HepG2 (cell line): Measurements from ENCODE around the gene FAM78A. TPM values are rescaled to one million over a fixed set of nuclear protein-coding genes. Genes with fewer than 3 reads are reported as not detected.

Experiments used
- ATAC-seq: fragments of 200-7000 bp; cut with Tn5 transposase; 3 replicates; pipeline ENCODE4 v1.9.1; 2020; ENCODE audit warnings: mild to moderate bottlenecking, moderate library complexity
- BruUV-seq: library from RNA; stranded (reverse); fragments of 400-500 nt; replicated peaks from 2 replicates; lab custom pipeline; 2021; lab: Mats Ljungman, UMichigan
- CTCF ChIA-PET: fragments of 300-600 bp; formaldehyde crosslinking; extraction: SDS; loops from one replicate; lab custom pipeline; 2021; ENCODE audit warnings: low total read pairs, inconsistent platforms, low intra/inter-chr PET ratio; lab: Yijun Ruan, JAX
- POLR2A ChIA-PET: fragments of 350-600 bp; sonication (Branson Sonifier 250); formaldehyde crosslinking; loops from one replicate; lab custom pipeline; 2020; ENCODE audit warnings: antibody characterized with exemption, inconsistent platforms; lab: Yijun Ruan, JAX
- DNase-seq: peaks from one replicate; pipeline ENCODE4 v3.0.0-alpha.2; 2015; ENCODE audit warnings: low spot score
- FAIRE-seq: peaks from 3 replicates; lab custom pipeline; 2011; peaks lifted over from hg19 to GRCh38; lab: Jason Lieb, UNC
- H2AFZ ChIP-seq: one replicate; pipeline ENCODE4 v1.6.1; 2011; ENCODE audit warnings: low read length, inconsistent platforms
- H3K27ac ChIP-seq: fragments of 300-600 bp; 3 replicates; pipeline ENCODE4 v1.8.0; 2011; ENCODE audit warnings: mixed run types, mild to moderate bottlenecking, mixed read lengths, low read length, inconsistent platforms; ENCODE audit not compliant: insufficient read depth; ENCODE audit errors: extremely low read length
- H3K27me3 ChIP-seq, 2 experiments: fragments of 200-600 bp in 1 of 2; 2 replicates in 1 of 2; 3 replicates in 1 of 2; pipeline versions ENCODE4 v1.6.0 to v1.8.0; 2011; ENCODE audit warnings: low read length in 2 of 2, mild to moderate bottlenecking in 2 of 2, moderate library complexity in 2 of 2, inconsistent platforms in 1 of 2; ENCODE audit not compliant: insufficient read depth in 2 of 2, control insufficient read depth in 1 of 2
- H3K36me3 ChIP-seq, 2 experiments: fragments of 200-600 bp in 1 of 2; replicated peaks in 1 of 2; 2 replicates in 1 of 2; 3 replicates in 1 of 2; pipeline versions ENCODE4 v1.5.1 to v1.8.0; 2011; ENCODE audit warnings: low read length in 2 of 2, inconsistent platforms in 1 of 2; ENCODE audit not compliant: insufficient read depth in 2 of 2, control insufficient read depth in 1 of 2
- H3K4me1 ChIP-seq: 2 replicates; pipeline ENCODE4 v1.5.1; 2012; ENCODE audit warnings: low read length, inconsistent platforms; ENCODE audit not compliant: insufficient read depth
- H3K4me2 ChIP-seq: 2 replicates; pipeline ENCODE4 v1.6.0; 2011; ENCODE audit warnings: low read depth, low read length, inconsistent platforms
- H3K4me3 ChIP-seq, 3 experiments: fragments of 200-600 bp in 1 of 3; sonication (generic), shearing (Covaris generic) in 1 of 3; replicated peaks in 1 of 3; 2 replicates each; pipeline ENCODE4 v1.5.1; 2011 to 2016; ENCODE audit warnings: low read length in 3 of 3, inconsistent platforms in 2 of 3, low read depth in 2 of 3, mild to moderate bottlenecking in 2 of 3, control low read depth in 1 of 3, mixed read lengths in 1 of 3; ENCODE audit not compliant: insufficient read depth in 1 of 3
- H3K79me2 ChIP-seq: one replicate; pipeline ENCODE4 v1.6.1; 2011; ENCODE audit warnings: low read length, inconsistent platforms; ENCODE audit not compliant: insufficient read depth
- H3K9ac ChIP-seq: 2 replicates; pipeline ENCODE4 v1.6.0; 2011; ENCODE audit warnings: mild to moderate bottlenecking, low read depth, low read length, inconsistent platforms; ENCODE audit not compliant: insufficient read depth
- H3K9me3 ChIP-seq: 2 replicates; pipeline ENCODE4 v1.5.1; 2012; ENCODE audit warnings: mild to moderate bottlenecking, low read length
- H4K20me1 ChIP-seq: 2 replicates; pipeline ENCODE4 v1.6.0; 2011; ENCODE audit warnings: inconsistent platforms, mild to moderate bottlenecking, low read length, moderate library complexity; ENCODE audit not compliant: insufficient read depth
- ATRX ChIP-seq: sonication (generic); formaldehyde crosslinking; IDR thresholded peaks from 2 replicates; pipeline ENCODE4 v1.4.0; 2020; ENCODE audit warnings: missing genetic modification reagents, borderline replicate concordance
- CCAR2 ChIP-seq: fragments of 200-400 bp; formaldehyde crosslinking; optimal IDR thresholded peaks from 2 replicates; pipeline ENCODE3; 2018; ENCODE audit warnings: low read depth, mild to moderate bottlenecking, low read length, moderate library complexity
- KAT8 ChIP-seq: IDR thresholded peaks from 2 replicates; pipeline ENCODE4 v1.6.1; 2016; ENCODE audit warnings: missing genetic modification reagents, missing compliant biosample characterization
- KDM2A ChIP-seq: sonication (generic); formaldehyde crosslinking; IDR thresholded peaks from 2 replicates; pipeline ENCODE4 v1.4.0; 2020; ENCODE audit warnings: low read depth, missing genetic modification reagents, borderline replicate concordance
- NONO ChIP-seq, 2 experiments: fragments of 450-650 bp in 1 of 2; sonication (generic) in 1 of 2; formaldehyde crosslinking in 1 of 2; IDR thresholded peaks in 1 of 2; conservative IDR thresholded peaks in 1 of 2; 2 replicates each; pipeline versions ENCODE4 v1.6.1 to v1.8.0; 2017 to 2022; ENCODE audit warnings: mild to moderate bottlenecking in 1 of 2, missing genetic modification reagents in 1 of 2, moderate library complexity in 1 of 2
- SETDB1 ChIP-seq: sonication (generic); formaldehyde crosslinking; IDR thresholded peaks from 2 replicates; pipeline ENCODE4 v1.5.1; 2020; ENCODE audit warnings: missing genetic modification reagents, mild to moderate bottlenecking, borderline replicate concordance
- SP4 ChIP-seq: sonication (generic); formaldehyde crosslinking; IDR thresholded peaks from 2 replicates; pipeline ENCODE4 v1.8.1; 2023; ENCODE audit warnings: mild to moderate bottlenecking, missing genetic modification reagents
- ZFP36 ChIP-seq: fragments of 150-350 bp; IDR thresholded peaks from 2 replicates; pipeline ENCODE4 v1.6.1; 2018; ENCODE audit warnings: borderline replicate concordance, low read length, low read depth; ENCODE audit not compliant: partially characterized antibody
- ZFP37 ChIP-seq: sonication (generic); formaldehyde crosslinking; IDR thresholded peaks from 2 replicates; pipeline ENCODE4 v1.4.0; 2020; ENCODE audit warnings: missing genetic modification reagents, borderline replicate concordance
- ZNF678 ChIP-seq: sonication (generic); formaldehyde crosslinking; IDR thresholded peaks from 2 replicates; pipeline ENCODE4 v1.4.0; 2020; ENCODE audit warnings: mild to moderate bottlenecking, missing genetic modification reagents
- WGBS: methylation state at CpG from one replicate; pipeline ENCODE4 v1.1.6; 2017; ENCODE audit warnings: low lambda C conversion rate; 5-methylcytosine and 5-hydroxymethylcytosine counted together
- in situ Hi-C: cut with HindIII; loops from 2 replicates; pipeline ENCODE4 v1.10.0; 2017; ENCODE audit warnings: low pct_unique_long_range_greater_than_20kb; ENCODE audit not compliant: extremely low pct_ligation_motif_present
- intact Hi-C: fragments of 100-400 bp; cut with micrococcal nuclease; formaldehyde crosslinking; loops from one replicate; pipeline ENCODE4 v1.10.0; 2022; ENCODE audit not compliant: unreplicated experiment
- polyA plus RNA-seq, 8 experiments: library from polyadenylated mRNA; depleted of rRNA in 3 of 8; stranded (reverse) in 7 of 8; unstranded in 1 of 8; fragments of >200 nt; fragmentation: Illumina TruSeq in 4 of 8; extraction: Trizol in 4 of 8; gene quantifications; 2 replicates each; pipeline versions ENCODE4 v1.2.1 to v1.2.3, GENCODE V29; 2011 to 2016; ENCODE audit warnings: low read depth in 4 of 8, missing spikeins in 1 of 8, mixed read lengths in 1 of 8; ENCODE audit not compliant: insufficient read depth in 1 of 8
- total RNA-seq, 5 experiments: library from RNA; depleted of rRNA; stranded (reverse); fragments of >200 nt; fragmentation: Illumina TruSeq; extraction: Trizol; gene quantifications; 2 replicates each; pipeline ENCODE4 v1.2.3, GENCODE V29; 2016; ENCODE audit warnings: low read depth in 1 of 5
- TF ChIP-seq, protein P1 (sequence below): sonication (generic); formaldehyde crosslinking; IDR thresholded peaks from 2 replicates; pipeline ENCODE4 v1.4.0; 2020; ENCODE audit warnings: mild to moderate bottlenecking, missing genetic modification reagents
- TF ChIP-seq, protein P2 (sequence below): sonication (generic); formaldehyde crosslinking; conservative IDR thresholded peaks from 2 replicates; pipeline ENCODE4 v1.4.0; 2020; ENCODE audit warnings: missing genetic modification reagents
- TF ChIP-seq, protein P3 (sequence below): sonication (generic); formaldehyde crosslinking; IDR thresholded peaks from 2 replicates; pipeline ENCODE4 v1.5.1; 2020; ENCODE audit warnings: mild to moderate bottlenecking, moderate library complexity, missing genetic modification reagents
- TF ChIP-seq, protein P4 (sequence below): IDR thresholded peaks from 2 replicates; pipeline ENCODE4 v1.6.1; 2016; ENCODE audit warnings: low read depth, control low read depth

Gene FAM78A
- total and polyA plus RNA-seq, 2 of the 13 experiments (the other 11 are each of a cell fraction or from before 2014, with no cell fraction given), result 0.18 to 0.62 TPM

DNA sequence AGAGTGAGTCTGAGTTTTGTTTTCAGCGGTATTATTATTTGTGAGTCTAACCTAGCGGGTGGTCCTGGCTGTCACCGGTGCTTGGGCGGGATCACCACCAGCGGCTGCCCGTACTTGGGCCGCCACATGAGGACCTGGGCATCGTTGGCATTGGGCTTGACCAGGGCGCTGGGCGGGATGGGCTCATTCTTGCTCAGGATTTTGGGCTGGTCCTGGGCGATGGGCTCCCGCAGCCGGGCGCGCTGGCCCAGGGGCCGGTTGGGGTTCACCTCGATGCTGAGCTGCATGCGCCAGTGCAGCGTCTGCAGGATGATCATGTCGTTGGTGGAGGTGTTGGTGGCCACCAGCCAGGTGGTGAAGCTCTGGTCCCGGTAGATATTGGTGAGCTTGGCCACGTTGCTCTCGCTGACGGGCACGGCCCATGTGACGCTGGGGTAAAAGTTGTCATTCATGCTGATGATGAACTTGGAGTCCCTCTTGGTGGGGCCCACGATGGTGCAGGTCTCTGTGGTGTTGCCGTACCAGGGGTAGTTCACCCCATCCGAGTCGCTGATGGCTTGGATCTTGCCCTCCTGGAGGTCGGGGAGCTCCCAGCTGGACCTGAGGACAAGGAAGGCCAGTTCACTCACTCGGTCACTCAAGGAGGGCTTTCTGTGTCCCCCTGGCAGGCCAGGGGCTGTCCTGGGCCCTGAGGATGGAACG lies 15.4 kb downstream of the FAM78A start (continued):
- TF ChIP-seq, protein P1, sequence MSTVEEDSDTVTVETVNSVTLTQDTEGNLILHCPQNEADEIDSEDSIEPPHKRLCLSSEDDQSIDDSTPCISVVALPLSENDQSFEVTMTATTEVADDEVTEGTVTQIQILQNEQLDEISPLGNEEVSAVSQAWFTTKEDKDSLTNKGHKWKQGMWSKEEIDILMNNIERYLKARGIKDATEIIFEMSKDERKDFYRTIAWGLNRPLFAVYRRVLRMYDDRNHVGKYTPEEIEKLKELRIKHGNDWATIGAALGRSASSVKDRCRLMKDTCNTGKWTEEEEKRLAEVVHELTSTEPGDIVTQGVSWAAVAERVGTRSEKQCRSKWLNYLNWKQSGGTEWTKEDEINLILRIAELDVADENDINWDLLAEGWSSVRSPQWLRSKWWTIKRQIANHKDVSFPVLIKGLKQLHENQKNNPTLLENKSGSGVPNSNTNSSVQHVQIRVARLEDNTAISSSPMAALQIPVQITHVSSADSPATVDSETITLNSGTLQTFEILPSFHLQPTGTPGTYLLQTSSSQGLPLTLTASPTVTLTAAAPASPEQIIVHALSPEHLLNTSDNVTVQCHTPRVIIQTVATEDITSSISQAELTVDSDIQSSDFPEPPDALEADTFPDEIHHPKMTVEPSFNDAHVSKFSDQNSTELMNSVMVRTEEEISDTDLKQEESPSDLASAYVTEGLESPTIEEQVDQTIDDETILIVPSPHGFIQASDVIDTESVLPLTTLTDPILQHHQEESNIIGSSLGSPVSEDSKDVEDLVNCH (CRISPR knock-in tag), result no peak
- no peak for TF ChIP-seq SETDB1 (CRISPR knock-in tag)
- TF ChIP-seq ATRX (CRISPR knock-in tag), result no peak
- TF ChIP-seq KAT8 (CRISPR knock-in tag), result no peak

DNA sequence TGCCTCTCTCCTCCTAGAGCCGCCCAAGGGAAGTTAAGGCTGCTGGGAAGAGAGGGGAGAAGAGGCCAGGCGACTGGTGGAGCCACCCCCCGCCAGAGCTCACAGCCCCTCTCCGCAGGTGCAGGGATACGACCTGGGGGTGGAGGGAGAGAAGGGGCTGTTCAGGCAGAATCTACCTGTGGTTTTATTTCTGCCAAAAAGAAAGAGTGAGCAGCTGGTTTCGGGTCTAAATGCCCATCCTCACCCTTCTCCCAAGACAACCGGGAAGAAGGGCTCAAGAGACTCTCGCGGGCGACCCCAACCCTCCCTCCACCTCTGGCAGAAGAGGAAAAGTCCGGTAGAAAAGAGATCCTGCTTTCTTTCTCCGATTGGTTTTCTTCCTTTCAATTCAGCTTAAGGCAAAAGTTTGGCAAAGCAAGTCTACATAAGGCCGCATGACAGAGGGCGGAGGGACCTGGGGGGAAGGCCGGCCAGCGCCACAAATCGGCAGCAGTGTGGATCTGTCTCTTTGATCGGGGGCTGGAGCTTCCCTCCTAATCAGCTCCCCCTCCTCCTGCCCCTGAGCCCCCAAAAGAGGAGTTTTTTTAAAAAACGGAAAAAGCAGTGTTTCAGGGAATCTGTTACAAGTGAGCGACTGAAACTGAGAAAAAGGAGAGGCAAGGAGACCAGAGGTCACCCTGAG lies 16.3 kb downstream of the FAM78A start:
- intact Hi-C loops, result no loop called here
- Histone ChIP-seq H4K20me1 (no peaks in the 10 kb centered on the region), H3K4me1 (peaks cover 26% of the 10 kb centered on the region), H3K27me3 (peaks cover 12 to 55% of the 10 kb centered on the region in 2 experiments; a peak in 4 of 5 replicates), H3K79me2 (no peaks in the 10 kb centered on the region), H2AFZ (no peak overlapping the region), H3K9ac (no peak overlapping the region), H3K4me2 (no peak overlapping the region), H3K9me3 (no peaks in the 10 kb centered on the region), H3K27ac (no peak overlapping the region), H3K4me3 (no peak overlapping the region), H3K36me3 (no peaks in the 10 kb centered on the region)
- FAIRE-seq, result no peak
- BruUV-seq, result no TSS peak
- in situ Hi-C loops, result no loop called here
- ChIA-PET POLR2A (no interaction called here), CTCF (no interaction called here)
- 43% methylated on average over 19 of the region's 20 CpGs for WGBS
- DNase-seq, result no peak
- no peak for ATAC-seq
- TF ChIP-seq, protein P2, sequence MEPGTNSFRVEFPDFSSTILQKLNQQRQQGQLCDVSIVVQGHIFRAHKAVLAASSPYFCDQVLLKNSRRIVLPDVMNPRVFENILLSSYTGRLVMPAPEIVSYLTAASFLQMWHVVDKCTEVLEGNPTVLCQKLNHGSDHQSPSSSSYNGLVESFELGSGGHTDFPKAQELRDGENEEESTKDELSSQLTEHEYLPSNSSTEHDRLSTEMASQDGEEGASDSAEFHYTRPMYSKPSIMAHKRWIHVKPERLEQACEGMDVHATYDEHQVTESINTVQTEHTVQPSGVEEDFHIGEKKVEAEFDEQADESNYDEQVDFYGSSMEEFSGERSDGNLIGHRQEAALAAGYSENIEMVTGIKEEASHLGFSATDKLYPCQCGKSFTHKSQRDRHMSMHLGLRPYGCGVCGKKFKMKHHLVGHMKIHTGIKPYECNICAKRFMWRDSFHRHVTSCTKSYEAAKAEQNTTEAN, result no peak
- TF ChIP-seq NONO (IDR thresholded peaks at IDR 0.05), result no peak
- no peak for TF ChIP-seq NONO (CRISPR knock-in tag; conservative IDR thresholded peaks at IDR 0.05)
- TF ChIP-seq SP4 (CRISPR knock-in tag), result no peak
- TF ChIP-seq, protein P3, sequence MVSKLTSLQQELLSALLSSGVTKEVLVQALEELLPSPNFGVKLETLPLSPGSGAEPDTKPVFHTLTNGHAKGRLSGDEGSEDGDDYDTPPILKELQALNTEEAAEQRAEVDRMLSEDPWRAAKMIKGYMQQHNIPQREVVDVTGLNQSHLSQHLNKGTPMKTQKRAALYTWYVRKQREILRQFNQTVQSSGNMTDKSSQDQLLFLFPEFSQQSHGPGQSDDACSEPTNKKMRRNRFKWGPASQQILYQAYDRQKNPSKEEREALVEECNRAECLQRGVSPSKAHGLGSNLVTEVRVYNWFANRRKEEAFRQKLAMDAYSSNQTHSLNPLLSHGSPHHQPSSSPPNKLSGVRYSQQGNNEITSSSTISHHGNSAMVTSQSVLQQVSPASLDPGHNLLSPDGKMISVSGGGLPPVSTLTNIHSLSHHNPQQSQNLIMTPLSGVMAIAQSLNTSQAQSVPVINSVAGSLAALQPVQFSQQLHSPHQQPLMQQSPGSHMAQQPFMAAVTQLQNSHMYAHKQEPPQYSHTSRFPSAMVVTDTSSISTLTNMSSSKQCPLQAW, result no peak
- TF ChIP-seq CCAR2, result no peak
- no peak for TF ChIP-seq ZFP36
- no peak for TF ChIP-seq ZNF678 (CRISPR knock-in tag)
- no peak for TF ChIP-seq KDM2A (CRISPR knock-in tag)
- TF ChIP-seq, protein P4, sequence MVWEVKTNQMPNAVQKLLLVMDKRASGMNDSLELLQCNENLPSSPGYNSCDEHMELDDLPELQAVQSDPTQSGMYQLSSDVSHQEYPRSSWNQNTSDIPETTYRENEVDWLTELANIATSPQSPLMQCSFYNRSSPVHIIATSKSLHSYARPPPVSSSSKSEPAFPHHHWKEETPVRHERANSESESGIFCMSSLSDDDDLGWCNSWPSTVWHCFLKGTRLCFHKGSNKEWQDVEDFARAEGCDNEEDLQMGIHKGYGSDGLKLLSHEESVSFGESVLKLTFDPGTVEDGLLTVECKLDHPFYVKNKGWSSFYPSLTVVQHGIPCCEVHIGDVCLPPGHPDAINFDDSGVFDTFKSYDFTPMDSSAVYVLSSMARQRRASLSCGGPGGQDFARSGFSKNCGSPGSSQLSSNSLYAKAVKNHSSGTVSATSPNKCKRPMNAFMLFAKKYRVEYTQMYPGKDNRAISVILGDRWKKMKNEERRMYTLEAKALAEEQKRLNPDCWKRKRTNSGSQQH, result no peak
- TF ChIP-seq ZFP37, result no peak
